ENCODE measurements around the gene DGKI. TPM values are rescaled to one million over a fixed set of nuclear protein-coding genes. Genes with fewer than 3 reads are reported as not detected.

DGKI gene
- total RNA-seq, 1 experiment from 2014 or later: 0.15 TPM

DNA sequence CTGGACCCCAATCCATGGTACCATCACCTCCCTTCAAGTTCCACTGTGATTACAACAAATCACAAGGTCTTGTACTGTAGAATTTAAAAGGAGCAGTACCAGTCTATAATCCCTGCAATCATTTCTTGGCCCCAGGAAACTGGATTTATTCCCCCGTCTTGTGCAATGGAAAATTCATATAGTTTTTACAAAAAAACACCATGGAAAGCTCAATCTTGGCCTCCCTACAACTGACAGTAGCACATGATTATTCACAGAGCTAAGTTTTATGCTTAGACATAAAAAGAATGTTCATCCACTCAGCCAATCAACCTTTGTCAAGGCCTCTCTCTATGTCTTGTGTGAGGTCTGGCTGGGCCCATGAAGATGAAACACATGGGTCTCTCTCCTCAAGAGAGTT, 10.2 kb downstream of the DGKI start:
- CTCF ChIA-PET: no interaction called here

DNA sequence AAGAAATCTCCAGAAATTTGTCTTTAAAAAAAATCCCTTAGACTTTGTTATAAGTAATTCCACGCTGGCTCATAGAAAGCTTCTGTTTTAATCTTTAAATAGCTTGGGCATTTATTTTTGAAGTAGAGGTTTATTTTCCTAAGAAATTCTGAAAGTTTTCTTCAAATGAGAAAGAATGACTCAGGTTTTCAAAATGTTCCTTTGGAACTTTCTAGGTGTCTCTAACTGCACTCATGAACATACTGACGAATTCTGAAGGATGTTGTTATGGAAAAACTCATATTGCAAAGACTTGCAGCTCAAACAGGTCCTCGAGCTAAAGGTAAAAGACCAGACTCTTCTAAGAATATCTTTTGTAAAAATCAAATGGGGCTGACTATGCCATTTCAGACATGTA, 10.7 kb downstream of the DGKI start:
- no TSS peak for BruUV-seq (replicated peaks)
- no peak overlapping the region for H3K4me3 ChIP-seq (replicated peaks in 1 of 2; ENCODE audit: low read depth in 1 of 2, low read length in 2 of 2)
- H3K79me2 ChIP-seq (ENCODE audit: insufficient read depth, low read length): no peaks in the 10 kb centered on the region
- DNase-seq (ENCODE audit: low read depth, low spot score): no peak
- RAD21 ChIA-PET (ENCODE audit: low non-redundant PET in 1 of 2, low total read pairs in 2 of 2, uncharacterized antibody in 2 of 2, unreplicated experiment in 2 of 2): no interaction called here
- no peak overlapping the region for H3K9ac ChIP-seq (ENCODE audit: low read length)
- no peaks in the 10 kb centered on the region for H4K20me1 ChIP-seq (ENCODE audit: insufficient read depth)
- H3K4me1 ChIP-seq (ENCODE audit: control insufficient read depth in 1 of 2, insufficient read depth in 2 of 2, low read length in 2 of 2): no peaks in the 10 kb centered on the region
- H3K4me2 ChIP-seq (ENCODE audit: low read length): no peak overlapping the region
- CTCF ChIA-PET: no interaction called here
- POLR2A ChIA-PET: no interaction called here
- H3K9me3 ChIP-seq (ENCODE audit: control insufficient read depth in 1 of 2, insufficient read depth in 1 of 2, low read depth in 1 of 2, low read length in 2 of 2): no peaks in the 10 kb centered on the region
- no peaks in the 10 kb centered on the region for H3K27me3 ChIP-seq (ENCODE audit: insufficient read depth, low read length)
- no peak for ATAC-seq
- H3K36me3 ChIP-seq (ENCODE audit: control insufficient read depth in 1 of 2, insufficient read depth in 2 of 2, low read length in 2 of 2): no peaks in the 10 kb centered on the region
- H2AFZ ChIP-seq (ENCODE audit: low read depth, low read length, poor library complexity, severe bottlenecking): no peak overlapping the region
- intact Hi-C loops (cut with micrococcal nuclease): no loop called here
- no peaks in the 10 kb centered on the region for H3K9me2 ChIP-seq (ENCODE audit: insufficient read depth)
- H3K27ac ChIP-seq (ENCODE audit: low read depth, low read length): no peak overlapping the region
- no peak for TF ChIP-seq EGR1 (IDR thresholded peaks at IDR 0.05; ENCODE audit: low read depth)
- no peak for TF ChIP-seq POLR2AphosphoS5 (IDR thresholded peaks at IDR 0.05; ENCODE audit: low read depth, low read length)
- TF ChIP-seq CEBPB (IDR thresholded peaks at IDR 0.05; ENCODE audit: low read depth): no peak
- TF ChIP-seq, protein P1, sequence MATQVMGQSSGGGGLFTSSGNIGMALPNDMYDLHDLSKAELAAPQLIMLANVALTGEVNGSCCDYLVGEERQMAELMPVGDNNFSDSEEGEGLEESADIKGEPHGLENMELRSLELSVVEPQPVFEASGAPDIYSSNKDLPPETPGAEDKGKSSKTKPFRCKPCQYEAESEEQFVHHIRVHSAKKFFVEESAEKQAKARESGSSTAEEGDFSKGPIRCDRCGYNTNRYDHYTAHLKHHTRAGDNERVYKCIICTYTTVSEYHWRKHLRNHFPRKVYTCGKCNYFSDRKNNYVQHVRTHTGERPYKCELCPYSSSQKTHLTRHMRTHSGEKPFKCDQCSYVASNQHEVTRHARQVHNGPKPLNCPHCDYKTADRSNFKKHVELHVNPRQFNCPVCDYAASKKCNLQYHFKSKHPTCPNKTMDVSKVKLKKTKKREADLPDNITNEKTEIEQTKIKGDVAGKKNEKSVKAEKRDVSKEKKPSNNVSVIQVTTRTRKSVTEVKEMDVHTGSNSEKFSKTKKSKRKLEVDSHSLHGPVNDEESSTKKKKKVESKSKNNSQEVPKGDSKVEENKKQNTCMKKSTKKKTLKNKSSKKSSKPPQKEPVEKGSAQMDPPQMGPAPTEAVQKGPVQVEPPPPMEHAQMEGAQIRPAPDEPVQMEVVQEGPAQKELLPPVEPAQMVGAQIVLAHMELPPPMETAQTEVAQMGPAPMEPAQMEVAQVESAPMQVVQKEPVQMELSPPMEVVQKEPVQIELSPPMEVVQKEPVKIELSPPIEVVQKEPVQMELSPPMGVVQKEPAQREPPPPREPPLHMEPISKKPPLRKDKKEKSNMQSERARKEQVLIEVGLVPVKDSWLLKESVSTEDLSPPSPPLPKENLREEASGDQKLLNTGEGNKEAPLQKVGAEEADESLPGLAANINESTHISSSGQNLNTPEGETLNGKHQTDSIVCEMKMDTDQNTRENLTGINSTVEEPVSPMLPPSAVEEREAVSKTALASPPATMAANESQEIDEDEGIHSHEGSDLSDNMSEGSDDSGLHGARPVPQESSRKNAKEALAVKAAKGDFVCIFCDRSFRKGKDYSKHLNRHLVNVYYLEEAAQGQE (IDR thresholded peaks at IDR 0.05; ENCODE audit: low read depth): no peak
- no peak for TF ChIP-seq POLR2A (IDR thresholded peaks at IDR 0.05; ENCODE audit: borderline replicate concordance, extremely low read depth, insufficient read depth, insufficient read length)
- no peak for TF ChIP-seq TCF7L2 (IDR thresholded peaks at IDR 0.05; ENCODE audit: borderline replicate concordance, extremely low read depth, insufficient read depth, insufficient read length)
- no peak for TF ChIP-seq YY1 (IDR thresholded peaks at IDR 0.05; ENCODE audit: extremely low read depth, insufficient replicate concordance, low read depth, low read length)
- no peak for TF ChIP-seq EZH2phosphoT487 (IDR thresholded peaks at IDR 0.05; ENCODE audit: borderline replicate concordance)
- no peak for TF ChIP-seq ELF1 (IDR thresholded peaks at IDR 0.05; ENCODE audit: borderline replicate concordance, low read depth)
- TF ChIP-seq SRF (IDR thresholded peaks at IDR 0.05; ENCODE audit: low read depth): no peak

More for the DNA sequence above, 10.2 kb downstream of the DGKI start:
- intact Hi-C loops (cut with micrococcal nuclease): no loop called here
- Histone ChIP-seq H3K9me3 (ENCODE audit: control insufficient read depth in 1 of 2, insufficient read depth in 1 of 2, low read depth in 1 of 2, low read length in 2 of 2) (no peaks in the 10 kb centered on the region), H3K27ac (ENCODE audit: low read depth, low read length) (no peak overlapping the region), H3K36me3 (ENCODE audit: control insufficient read depth in 1 of 2, insufficient read depth in 2 of 2, low read length in 2 of 2) (no peaks in the 10 kb centered on the region), H3K27me3 (ENCODE audit: insufficient read depth, low read length) (no peaks in the 10 kb centered on the region; the same call in 1 of the 2 replicates), H3K4me1 (ENCODE audit: control insufficient read depth in 1 of 2, insufficient read depth in 2 of 2, low read length in 2 of 2) (no peaks in the 10 kb centered on the region), H3K79me2 (ENCODE audit: insufficient read depth, low read length) (no peaks in the 10 kb centered on the region), H3K4me2 (ENCODE audit: low read length) (no peak overlapping the region), H3K9me2 (ENCODE audit: insufficient read depth) (no peaks in the 10 kb centered on the region), H2AFZ (ENCODE audit: low read depth, low read length, poor library complexity, severe bottlenecking) (no peak overlapping the region), H3K9ac (ENCODE audit: low read length) (no peak overlapping the region), H4K20me1 (ENCODE audit: insufficient read depth) (no peaks in the 10 kb centered on the region), H3K4me3 (replicated peaks in 1 of 2; ENCODE audit: low read depth in 1 of 2, low read length in 2 of 2) (no peak overlapping the region)
- ATAC-seq (no peak), DNase-seq (ENCODE audit: low read depth, low spot score) (no peak)
- ChIA-PET RAD21 (ENCODE audit: low non-redundant PET in 1 of 2, low total read pairs in 2 of 2, uncharacterized antibody in 2 of 2, unreplicated experiment in 2 of 2) (no interaction called here), POLR2A (no interaction called here)
- no TSS peak for BruUV-seq (replicated peaks)
- TF ChIP-seq, protein P2, sequence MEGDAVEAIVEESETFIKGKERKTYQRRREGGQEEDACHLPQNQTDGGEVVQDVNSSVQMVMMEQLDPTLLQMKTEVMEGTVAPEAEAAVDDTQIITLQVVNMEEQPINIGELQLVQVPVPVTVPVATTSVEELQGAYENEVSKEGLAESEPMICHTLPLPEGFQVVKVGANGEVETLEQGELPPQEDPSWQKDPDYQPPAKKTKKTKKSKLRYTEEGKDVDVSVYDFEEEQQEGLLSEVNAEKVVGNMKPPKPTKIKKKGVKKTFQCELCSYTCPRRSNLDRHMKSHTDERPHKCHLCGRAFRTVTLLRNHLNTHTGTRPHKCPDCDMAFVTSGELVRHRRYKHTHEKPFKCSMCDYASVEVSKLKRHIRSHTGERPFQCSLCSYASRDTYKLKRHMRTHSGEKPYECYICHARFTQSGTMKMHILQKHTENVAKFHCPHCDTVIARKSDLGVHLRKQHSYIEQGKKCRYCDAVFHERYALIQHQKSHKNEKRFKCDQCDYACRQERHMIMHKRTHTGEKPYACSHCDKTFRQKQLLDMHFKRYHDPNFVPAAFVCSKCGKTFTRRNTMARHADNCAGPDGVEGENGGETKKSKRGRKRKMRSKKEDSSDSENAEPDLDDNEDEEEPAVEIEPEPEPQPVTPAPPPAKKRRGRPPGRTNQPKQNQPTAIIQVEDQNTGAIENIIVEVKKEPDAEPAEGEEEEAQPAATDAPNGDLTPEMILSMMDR (IDR thresholded peaks at IDR 0.05 in 2 of 3, conservative IDR thresholded peaks at IDR 0.05 in 1 of 3; ENCODE audit: borderline replicate concordance in 1 of 3, insufficient read depth in 1 of 3, low read depth in 2 of 3, low read length in 2 of 3): no peak
- no peak for TF ChIP-seq POLR2AphosphoS5 (IDR thresholded peaks at IDR 0.05; ENCODE audit: low read depth, low read length)
- TF ChIP-seq EZH2phosphoT487 (IDR thresholded peaks at IDR 0.05; ENCODE audit: borderline replicate concordance): no peak
- TF ChIP-seq JUND (IDR thresholded peaks at IDR 0.05): no peak
- TF ChIP-seq SIN3A (IDR thresholded peaks at IDR 0.05; ENCODE audit: low read depth): no peak
- TF ChIP-seq RAD21 (IDR thresholded peaks at IDR 0.05; ENCODE audit: low read depth): no peak
- no peak for TF ChIP-seq YY1 (IDR thresholded peaks at IDR 0.05; ENCODE audit: extremely low read depth, insufficient replicate concordance, low read depth, low read length)
- TF ChIP-seq ZFX (IDR thresholded peaks at IDR 0.05): no peak
- no peak for TF ChIP-seq CBX3 (IDR thresholded peaks at IDR 0.05; ENCODE audit: low read depth)

All from HCT116 (cell line).